GM23338 (cell line): ENCODE results near the gene STING1.

Source experiments
- EZH2 ChIP-seq: fragments of 200-600 bp; sonication (generic); IDR thresholded peaks from one replicate; pipeline ENCODE4 v1.8.0; 2017; ENCODE audit warnings: antibody characterized with exemption, mild to moderate bottlenecking, low read depth; ENCODE audit not compliant: unreplicated experiment
- EZH2phosphoT487 ChIP-seq: fragments of 200-600 bp; sonication (generic); IDR thresholded peaks from one replicate; pipeline ENCODE4 v1.8.1; 2018; ENCODE audit warnings: antibody characterized with exemption; ENCODE audit not compliant: unreplicated experiment
- JUNB ChIP-seq: IDR thresholded peaks from one replicate; pipeline ENCODE4 v1.6.1; 2016; ENCODE audit warnings: antibody characterized with exemption; ENCODE audit not compliant: unreplicated experiment
- POLR2AphosphoS5 ChIP-seq: IDR thresholded peaks from 2 replicates; pipeline ENCODE4 v1.6.1; 2016; ENCODE audit warnings: antibody characterized with exemption, low read depth
- STAT1 ChIP-seq: IDR thresholded peaks from one replicate; pipeline ENCODE4 v1.6.1; 2016; ENCODE audit warnings: antibody characterized with exemption; ENCODE audit not compliant: unreplicated experiment
- ZNF114 ChIP-seq: fragments of 250-450 bp; sonication (Bioruptor Pico); IDR thresholded peaks from 2 replicates; pipeline ENCODE4 v1.5.0; 2020; ENCODE audit warnings: mild to moderate bottlenecking, moderate library complexity
- ZNF331 ChIP-seq: fragments of 250-450 bp; sonication (Bioruptor Pico); IDR thresholded peaks from 2 replicates; pipeline ENCODE4 v1.5.0; 2020; ENCODE audit warnings: low read depth, mild to moderate bottlenecking, moderate library complexity
- TF ChIP-seq, protein P1 (sequence below), 2 experiments: fragments of 200-600 bp in 1 of 2; sonication (generic) in 1 of 2; conservative IDR thresholded peaks; 2 replicates each; pipeline versions ENCODE4 v1.5.1 to v1.6.1; 2016 to 2017; ENCODE audit warnings: antibody characterized with exemption in 2 of 2, low read depth in 2 of 2, mild to moderate bottlenecking in 2 of 2, moderate library complexity in 1 of 2
- TF ChIP-seq, protein P2 (sequence below): fragments of 250-450 bp; sonication (Bioruptor Pico); IDR thresholded peaks from 2 replicates; pipeline ENCODE4 v1.5.0; 2020; ENCODE audit warnings: mild to moderate bottlenecking, moderate library complexity

DNA sequence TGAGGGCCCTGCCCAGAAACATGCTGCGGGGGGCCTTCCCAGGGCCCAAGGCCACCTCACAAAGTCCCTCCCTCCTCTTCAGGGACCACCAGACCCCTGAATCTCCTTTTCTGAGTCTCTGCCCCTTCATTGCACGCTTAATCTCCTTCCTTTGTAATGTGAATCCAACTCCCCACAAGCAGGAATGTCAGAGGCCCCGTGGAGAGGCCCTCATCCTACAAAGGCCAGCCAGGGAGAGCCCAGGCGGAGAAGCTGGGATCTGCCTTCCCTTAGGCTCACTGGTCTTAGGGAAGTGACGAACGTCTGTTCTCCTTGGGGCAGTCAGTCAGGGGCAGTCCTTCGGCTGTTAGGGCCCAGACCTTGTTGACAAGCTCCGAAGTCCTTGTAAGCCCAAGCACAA lies 9.5 kb downstream of the STING1 start:
- TF ChIP-seq, protein P1, sequence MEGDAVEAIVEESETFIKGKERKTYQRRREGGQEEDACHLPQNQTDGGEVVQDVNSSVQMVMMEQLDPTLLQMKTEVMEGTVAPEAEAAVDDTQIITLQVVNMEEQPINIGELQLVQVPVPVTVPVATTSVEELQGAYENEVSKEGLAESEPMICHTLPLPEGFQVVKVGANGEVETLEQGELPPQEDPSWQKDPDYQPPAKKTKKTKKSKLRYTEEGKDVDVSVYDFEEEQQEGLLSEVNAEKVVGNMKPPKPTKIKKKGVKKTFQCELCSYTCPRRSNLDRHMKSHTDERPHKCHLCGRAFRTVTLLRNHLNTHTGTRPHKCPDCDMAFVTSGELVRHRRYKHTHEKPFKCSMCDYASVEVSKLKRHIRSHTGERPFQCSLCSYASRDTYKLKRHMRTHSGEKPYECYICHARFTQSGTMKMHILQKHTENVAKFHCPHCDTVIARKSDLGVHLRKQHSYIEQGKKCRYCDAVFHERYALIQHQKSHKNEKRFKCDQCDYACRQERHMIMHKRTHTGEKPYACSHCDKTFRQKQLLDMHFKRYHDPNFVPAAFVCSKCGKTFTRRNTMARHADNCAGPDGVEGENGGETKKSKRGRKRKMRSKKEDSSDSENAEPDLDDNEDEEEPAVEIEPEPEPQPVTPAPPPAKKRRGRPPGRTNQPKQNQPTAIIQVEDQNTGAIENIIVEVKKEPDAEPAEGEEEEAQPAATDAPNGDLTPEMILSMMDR (conservative IDR thresholded peaks at IDR 0.05; ENCODE audit: low read depth in 2 of 2): no peak
- TF ChIP-seq JUNB: no peak
- TF ChIP-seq EZH2: no peak
- no peak for TF ChIP-seq POLR2AphosphoS5
- TF ChIP-seq, protein P2, sequence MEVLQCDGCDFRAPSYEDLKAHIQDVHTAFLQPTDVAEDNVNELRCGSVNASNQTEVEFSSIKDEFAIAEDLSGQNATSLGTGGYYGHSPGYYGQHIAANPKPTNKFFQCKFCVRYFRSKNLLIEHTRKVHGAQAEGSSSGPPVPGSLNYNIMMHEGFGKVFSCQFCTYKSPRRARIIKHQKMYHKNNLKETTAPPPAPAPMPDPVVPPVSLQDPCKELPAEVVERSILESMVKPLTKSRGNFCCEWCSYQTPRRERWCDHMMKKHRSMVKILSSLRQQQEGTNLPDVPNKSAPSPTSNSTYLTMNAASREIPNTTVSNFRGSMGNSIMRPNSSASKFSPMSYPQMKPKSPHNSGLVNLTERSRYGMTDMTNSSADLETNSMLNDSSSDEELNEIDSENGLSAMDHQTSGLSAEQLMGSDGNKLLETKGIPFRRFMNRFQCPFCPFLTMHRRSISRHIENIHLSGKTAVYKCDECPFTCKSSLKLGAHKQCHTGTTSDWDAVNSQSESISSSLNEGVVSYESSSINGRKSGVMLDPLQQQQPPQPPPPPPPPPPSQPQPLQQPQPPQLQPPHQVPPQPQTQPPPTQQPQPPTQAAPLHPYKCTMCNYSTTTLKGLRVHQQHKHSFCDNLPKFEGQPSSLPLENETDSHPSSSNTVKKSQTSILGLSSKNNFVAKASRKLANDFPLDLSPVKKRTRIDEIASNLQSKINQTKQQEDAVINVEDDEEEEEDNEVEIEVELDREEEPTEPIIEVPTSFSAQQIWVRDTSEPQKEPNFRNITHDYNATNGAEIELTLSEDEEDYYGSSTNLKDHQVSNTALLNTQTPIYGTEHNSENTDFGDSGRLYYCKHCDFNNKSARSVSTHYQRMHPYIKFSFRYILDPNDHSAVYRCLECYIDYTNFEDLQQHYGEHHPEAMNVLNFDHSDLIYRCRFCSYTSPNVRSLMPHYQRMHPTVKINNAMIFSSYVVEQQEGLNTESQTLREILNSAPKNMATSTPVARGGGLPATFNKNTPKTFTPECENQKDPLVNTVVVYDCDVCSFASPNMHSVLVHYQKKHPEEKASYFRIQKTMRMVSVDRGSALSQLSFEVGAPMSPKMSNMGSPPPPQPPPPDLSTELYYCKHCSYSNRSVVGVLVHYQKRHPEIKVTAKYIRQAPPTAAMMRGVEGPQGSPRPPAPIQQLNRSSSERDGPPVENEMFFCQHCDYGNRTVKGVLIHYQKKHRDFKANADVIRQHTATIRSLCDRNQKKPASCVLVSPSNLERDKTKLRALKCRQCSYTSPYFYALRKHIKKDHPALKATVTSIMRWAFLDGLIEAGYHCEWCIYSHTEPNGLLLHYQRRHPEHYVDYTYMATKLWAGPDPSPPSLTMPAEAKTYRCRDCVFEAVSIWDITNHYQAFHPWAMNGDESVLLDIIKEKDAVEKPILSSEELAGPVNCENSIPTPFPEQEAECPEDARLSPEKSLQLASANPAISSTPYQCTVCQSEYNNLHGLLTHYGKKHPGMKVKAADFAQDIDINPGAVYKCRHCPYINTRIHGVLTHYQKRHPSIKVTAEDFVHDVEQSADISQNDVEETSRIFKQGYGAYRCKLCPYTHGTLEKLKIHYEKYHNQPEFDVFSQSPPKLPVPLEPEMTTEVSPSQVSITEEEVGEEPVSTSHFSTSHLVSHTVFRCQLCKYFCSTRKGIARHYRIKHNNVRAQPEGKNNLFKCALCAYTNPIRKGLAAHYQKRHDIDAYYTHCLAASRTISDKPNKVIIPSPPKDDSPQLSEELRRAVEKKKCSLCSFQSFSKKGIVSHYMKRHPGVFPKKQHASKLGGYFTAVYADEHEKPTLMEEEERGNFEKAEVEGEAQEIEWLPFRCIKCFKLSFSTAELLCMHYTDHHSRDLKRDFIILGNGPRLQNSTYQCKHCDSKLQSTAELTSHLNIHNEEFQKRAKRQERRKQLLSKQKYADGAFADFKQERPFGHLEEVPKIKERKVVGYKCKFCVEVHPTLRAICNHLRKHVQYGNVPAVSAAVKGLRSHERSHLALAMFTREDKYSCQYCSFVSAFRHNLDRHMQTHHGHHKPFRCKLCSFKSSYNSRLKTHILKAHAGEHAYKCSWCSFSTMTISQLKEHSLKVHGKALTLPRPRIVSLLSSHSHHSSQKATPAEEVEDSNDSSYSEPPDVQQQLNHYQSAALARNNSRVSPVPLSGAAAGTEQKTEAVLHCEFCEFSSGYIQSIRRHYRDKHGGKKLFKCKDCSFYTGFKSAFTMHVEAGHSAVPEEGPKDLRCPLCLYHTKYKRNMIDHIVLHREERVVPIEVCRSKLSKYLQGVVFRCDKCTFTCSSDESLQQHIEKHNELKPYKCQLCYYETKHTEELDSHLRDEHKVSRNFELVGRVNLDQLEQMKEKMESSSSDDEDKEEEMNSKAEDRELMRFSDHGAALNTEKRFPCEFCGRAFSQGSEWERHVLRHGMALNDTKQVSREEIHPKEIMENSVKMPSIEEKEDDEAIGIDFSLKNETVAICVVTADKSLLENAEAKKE: no peak
- TF ChIP-seq ZNF331 (CRISPR knock-in tag): no peak
- no peak for TF ChIP-seq STAT1
- no peak for TF ChIP-seq EZH2phosphoT487
- TF ChIP-seq ZNF114 (CRISPR knock-in tag): no peak
